CD4-positive, alpha-beta T cell (primary cell): Measurements from ENCODE around the gene PDE3B. TPM values are rescaled to one million over a fixed set of nuclear protein-coding genes. Genes with fewer than 3 reads are reported as not detected.

ENCODE experiments used
- ATAC-seq: fragments of 200-7000 bp; cut with Tn5 transposase; one replicate; pipeline ENCODE4 v1.10.0; 2022; ENCODE audit warnings: mild to moderate bottlenecking; ENCODE audit not compliant: poor library complexity
- CTCF ChIA-PET: fragments of 350-600 bp; sonication (Branson Sonifier 250); formaldehyde crosslinking; loops from one replicate; lab custom pipeline; 2021; ENCODE audit warnings: antibody characterized with exemption, inconsistent platforms; lab: Charles Lee
- POLR2A ChIA-PET: fragments of 350-600 bp; sonication (Branson Sonifier 250); formaldehyde crosslinking; loops from one replicate; lab custom pipeline; 2021; ENCODE audit warnings: antibody characterized with exemption, inconsistent platforms; lab: Charles Lee
- DNase-seq, 14 experiments: peaks; one replicate each; pipeline ENCODE4 v3.0.0-alpha.2; 2013 to 2020; ENCODE audit warnings: mixed read lengths in 2 of 14
- H3K27ac ChIP-seq, 2 donors: one replicate each; pipeline versions ENCODE4 v1.5.1 to v1.7.0; 2013; ENCODE audit warnings: low read length in 2 of 2, low read depth in 1 of 2, mild to moderate bottlenecking in 1 of 2
- H3K27me3 ChIP-seq, 2 experiments: 1 replicate in 1 of 2; 2 replicates in 1 of 2; pipeline versions ENCODE4 v1.6.1 to v1.7.0; 2013; ENCODE audit warnings: low read length in 2 of 2, control low read depth in 1 of 2, mild to moderate bottlenecking in 1 of 2, moderate library complexity in 1 of 2; ENCODE audit not compliant: insufficient read depth in 2 of 2, control insufficient read depth in 1 of 2
- H3K36me3 ChIP-seq: one replicate; pipeline ENCODE4 v1.6.1; 2013; ENCODE audit warnings: low read length, control low read depth; ENCODE audit not compliant: insufficient read depth
- H3K4me1 ChIP-seq: one replicate; pipeline ENCODE4 v1.6.1; 2013; ENCODE audit warnings: low read length, control low read depth; ENCODE audit not compliant: insufficient read depth
- H3K4me3 ChIP-seq: one replicate; pipeline ENCODE4 v1.5.1; 2013; ENCODE audit warnings: mild to moderate bottlenecking, low read length, moderate library complexity
- H3K9me3 ChIP-seq, 2 experiments: 1 replicate in 1 of 2; 2 replicates in 1 of 2; pipeline versions ENCODE4 v1.6.1 to v1.7.0; 2013; ENCODE audit warnings: low read length in 2 of 2, mild to moderate bottlenecking in 2 of 2, control low read depth in 1 of 2, moderate library complexity in 1 of 2; ENCODE audit not compliant: control insufficient read depth in 1 of 2, insufficient read depth in 1 of 2
- H3K27ac Mint-ChIP-seq: one replicate; pipeline ENCODE4 v1.8.0; 2020; ENCODE audit warnings: mixed read lengths
- H3K27me3 Mint-ChIP-seq: one replicate; pipeline ENCODE4 v1.8.0; 2021; ENCODE audit warnings: mixed read lengths
- H3K36me3 Mint-ChIP-seq: one replicate; pipeline ENCODE4 v1.8.0; 2021; ENCODE audit warnings: low read depth, mixed read lengths
- H3K4me1 Mint-ChIP-seq: one replicate; pipeline ENCODE4 v1.8.0; 2021; ENCODE audit warnings: low read depth, mixed read lengths
- H3K4me3 Mint-ChIP-seq: one replicate; pipeline ENCODE4 v1.8.0; 2020; ENCODE audit warnings: mild to moderate bottlenecking, mixed read lengths
- H3K9me3 Mint-ChIP-seq: one replicate; pipeline ENCODE4 v1.8.0; 2020; ENCODE audit warnings: mixed read lengths
- CTCF ChIP-seq: fragments of 200-600 bp; IDR thresholded peaks from one replicate; pipeline ENCODE4 v1.8.0; 2022; ENCODE audit warnings: antibody characterized with exemption, mild to moderate bottlenecking
- intact Hi-C, 2 experiments: fragments of 100-400 bp; cut with DNase I in 1 of 2; cut with micrococcal nuclease in 1 of 2; formaldehyde crosslinking; loops; one replicate each; pipeline versions ENCODE4 v1.15.1 to v1.9.0; 2023 to 2025; cut with DNase I, micrococcal nuclease
- total RNA-seq, 174 experiments: library from RNA in 2 of 174; stranded (reverse) in 2 of 174; gene quantifications; one replicate each; pipeline ENCODE4 v1.2.3 and lab custom pipeline; 2021 to 2026

PDE3B gene
- total RNA-seq, 2 experiments from 2014 or later: 103 to 106 TPM

GRCh38 chr11:14803846-14804245 lies 160.2 kb downstream of the PDE3B start:
- ATAC-seq (no peak), DNase-seq (no peak)
- H3K4me1 ChIP-seq: no peaks in the 10 kb centered on the region
- Mint-ChIP-seq H3K9me3 (no peaks in the 10 kb centered on the region), H3K4me3 (no peak overlapping the region), H3K27me3 (no peaks in the 10 kb centered on the region), H3K4me1 (peaks cover 11% of the 10 kb centered on the region), H3K27ac (peak overlapping the region; percentile 62), H3K36me3 (peaks cover 95% of the 10 kb centered on the region)
- no peak for TF ChIP-seq CTCF
- H3K9me3 ChIP-seq: peaks cover 0 to 7% of the 10 kb centered on the region in 2 experiments
- no peak overlapping the region for H3K27ac ChIP-seq
- peaks cover 39% of the 10 kb centered on the region for H3K36me3 ChIP-seq
- no peak overlapping the region for H3K4me3 ChIP-seq
- CTCF ChIA-PET: no interaction called here
- intact Hi-C loops: no loop called here
- POLR2A ChIA-PET: no interaction called here
- no peaks in the 10 kb centered on the region for H3K27me3 ChIP-seq

GRCh38 chr11:14809466-14809865 lies 165.9 kb downstream of the PDE3B start:
- ATAC-seq (no peak), DNase-seq (no peak)
- ChIA-PET POLR2A (no interaction called here), CTCF (no interaction called here)
- Mint-ChIP-seq H3K36me3 (peaks cover 83% of the 10 kb centered on the region), H3K4me3 (no peak overlapping the region), H3K27me3 (no peaks in the 10 kb centered on the region), H3K9me3 (peaks cover 4% of the 10 kb centered on the region), H3K4me1 (no peaks in the 10 kb centered on the region), H3K27ac (no peak overlapping the region)
- peaks cover 0 to 7% of the 10 kb centered on the region in 2 experiments for H3K9me3 ChIP-seq
- intact Hi-C loops: no loop called here
- H3K27ac ChIP-seq: no peak overlapping the region
- H3K36me3 ChIP-seq: peaks cover 48% of the 10 kb centered on the region
- no peak for TF ChIP-seq CTCF
- no peaks in the 10 kb centered on the region for H3K27me3 ChIP-seq
- H3K4me1 ChIP-seq: no peaks in the 10 kb centered on the region
- no peak overlapping the region for H3K4me3 ChIP-seq

- no peak for TF ChIP-seq CTCF
- Histone ChIP-seq H3K4me3 (no peak overlapping the region), H3K27me3 (no peaks in the 10 kb centered on the region), H3K9me3 (no peaks in the 10 kb centered on the region), H3K36me3 (peaks cover 43% of the 10 kb centered on the region), H3K27ac (no peak overlapping the region), H3K4me1 (no peaks in the 10 kb centered on the region)
- intact Hi-C loops: no loop called here
- Mint-ChIP-seq H3K4me3 (no peak overlapping the region), H3K4me1 (no peaks in the 10 kb centered on the region), H3K9me3 (peaks cover 4% of the 10 kb centered on the region), H3K27me3 (no peaks in the 10 kb centered on the region), H3K36me3 (peaks cover 82% of the 10 kb centered on the region), H3K27ac (no peak overlapping the region)
- DNase-seq (no peak), ATAC-seq (no peak)
- ChIA-PET POLR2A (no interaction called here), CTCF (no interaction called here)
Measured at GRCh38 chr11:14812757-14813156, 169.2 kb downstream of the PDE3B start.
